ENCODE data around the gene G6PC3.

DNA sequence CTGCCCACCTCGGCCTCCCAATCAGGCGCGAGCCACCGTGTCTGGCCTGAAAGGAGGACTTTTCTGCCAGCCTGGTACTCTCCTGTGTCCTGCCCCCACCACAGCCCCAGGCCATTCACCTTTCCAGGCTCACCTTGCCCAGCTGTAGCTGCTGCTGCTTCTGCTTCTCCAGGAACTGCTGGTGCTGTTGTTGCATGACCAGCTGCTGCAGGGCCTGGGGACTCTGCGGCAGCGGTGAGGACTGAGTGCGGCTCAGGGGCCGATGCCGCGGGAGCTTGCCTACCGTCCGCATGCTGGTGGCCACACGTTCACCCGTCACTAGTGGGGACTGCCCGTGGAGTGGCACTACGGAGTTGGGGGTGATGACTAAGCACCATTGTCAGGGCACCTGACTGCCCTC lies 17.7 kb downstream of the G6PC3 start:
- TF ChIP-seq, protein P1, sequence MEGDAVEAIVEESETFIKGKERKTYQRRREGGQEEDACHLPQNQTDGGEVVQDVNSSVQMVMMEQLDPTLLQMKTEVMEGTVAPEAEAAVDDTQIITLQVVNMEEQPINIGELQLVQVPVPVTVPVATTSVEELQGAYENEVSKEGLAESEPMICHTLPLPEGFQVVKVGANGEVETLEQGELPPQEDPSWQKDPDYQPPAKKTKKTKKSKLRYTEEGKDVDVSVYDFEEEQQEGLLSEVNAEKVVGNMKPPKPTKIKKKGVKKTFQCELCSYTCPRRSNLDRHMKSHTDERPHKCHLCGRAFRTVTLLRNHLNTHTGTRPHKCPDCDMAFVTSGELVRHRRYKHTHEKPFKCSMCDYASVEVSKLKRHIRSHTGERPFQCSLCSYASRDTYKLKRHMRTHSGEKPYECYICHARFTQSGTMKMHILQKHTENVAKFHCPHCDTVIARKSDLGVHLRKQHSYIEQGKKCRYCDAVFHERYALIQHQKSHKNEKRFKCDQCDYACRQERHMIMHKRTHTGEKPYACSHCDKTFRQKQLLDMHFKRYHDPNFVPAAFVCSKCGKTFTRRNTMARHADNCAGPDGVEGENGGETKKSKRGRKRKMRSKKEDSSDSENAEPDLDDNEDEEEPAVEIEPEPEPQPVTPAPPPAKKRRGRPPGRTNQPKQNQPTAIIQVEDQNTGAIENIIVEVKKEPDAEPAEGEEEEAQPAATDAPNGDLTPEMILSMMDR (IDR thresholded peaks at IDR 0.05; ENCODE audit: poor library complexity), result no peak
- TF ChIP-seq EZH2 (IDR thresholded peaks at IDR 0.05; ENCODE audit: borderline replicate concordance), result no peak
- TF ChIP-seq EZH2phosphoT487 (IDR thresholded peaks at IDR 0.05; ENCODE audit: low read depth, severe bottlenecking, unreplicated experiment), result no peak

Measured in hepatocyte (in vitro differentiated cells).